HEK293 (cell line): ENCODE data around the gene CCDC141.

Source experiments
- CTCF ChIA-PET: fragments of 350-600 bp; formaldehyde crosslinking; extraction: SDS; loops from one replicate; lab custom pipeline; 2021; ENCODE audit warnings: antibody characterized with exemption; lab: Yijun Ruan, JAX
- POLR2A ChIA-PET: fragments of 300-600 bp; formaldehyde crosslinking; extraction: SDS; loops from one replicate; lab custom pipeline; 2020; ENCODE audit warnings: antibody characterized with exemption, inconsistent platforms; lab: Yijun Ruan, JAX
- H3K27ac ChIP-seq: fragments of 200-500 bp; sonication (Bioruptor generic); 2 replicates; pipeline ENCODE4 v1.5.1; 2014; ENCODE audit warnings: low read depth, low read length, control low read depth, inconsistent platforms; ENCODE audit errors: extremely low read depth
- H3K36me3 ChIP-seq, 2 experiments: fragments of 200-500 bp in 1 of 2; sonication (Bioruptor generic) in 1 of 2; 1 replicate in 1 of 2; 2 replicates in 1 of 2; pipeline ENCODE4 v1.5.1; 2014 to 2017; ENCODE audit warnings: inconsistent platforms in 2 of 2, low read length in 2 of 2; ENCODE audit not compliant: control insufficient read depth in 2 of 2, insufficient read depth in 1 of 2
- H3K4me1 ChIP-seq: fragments of 200-500 bp; sonication (Bioruptor generic); 2 replicates; pipeline ENCODE4 v1.5.1; 2014; ENCODE audit warnings: mild to moderate bottlenecking, low read length, inconsistent platforms; ENCODE audit not compliant: control insufficient read depth, insufficient read depth
- H3K4me3 ChIP-seq: 2 replicates; pipeline ENCODE4 v1.5.1; 2011; ENCODE audit warnings: low read depth, mild to moderate bottlenecking, control low read depth, low read length, moderate library complexity
- H3K9me3 ChIP-seq: fragments of 200-500 bp; sonication (Bioruptor generic); 2 replicates; pipeline ENCODE4 v1.5.1; 2014; ENCODE audit warnings: low read depth, low read length, inconsistent platforms; ENCODE audit not compliant: control insufficient read depth, insufficient read depth
- ELK4 ChIP-seq: IDR thresholded peaks from 2 replicates; pipeline ENCODE4 v1.6.1; 2011; ENCODE audit warnings: mild to moderate bottlenecking, low read depth, low read length, borderline replicate concordance
- MYNN ChIP-seq: fragments of 450-650 bp; formaldehyde crosslinking; IDR thresholded peaks from 2 replicates; pipeline ENCODE4 v1.5.1; 2016; ENCODE audit warnings: missing biosample characterization, missing genetic modification characterization, borderline replicate concordance
- ZBTB17 ChIP-seq: fragments of 450-650 bp; formaldehyde crosslinking; IDR thresholded peaks from 2 replicates; pipeline ENCODE4 v1.5.1; 2016; ENCODE audit warnings: missing biosample characterization, missing genetic modification characterization
- ZNF10 ChIP-seq: fragments of 450-650 bp; formaldehyde crosslinking; IDR thresholded peaks from 2 replicates; pipeline ENCODE4 v1.5.1; 2017; ENCODE audit warnings: missing biosample characterization, missing genetic modification characterization
- ZNF121 ChIP-seq: fragments of 450-650 bp; formaldehyde crosslinking; IDR thresholded peaks from 2 replicates; pipeline ENCODE4 v1.5.1; 2016; ENCODE audit warnings: missing biosample characterization, missing genetic modification characterization
- ZNF19 ChIP-seq: fragments of 450-650 bp; formaldehyde crosslinking; IDR thresholded peaks from 2 replicates; pipeline ENCODE4; 2016; ENCODE audit warnings: missing biosample characterization, missing genetic modification characterization, low read depth
- ZNF211 ChIP-seq: fragments of 450-650 bp; formaldehyde crosslinking; IDR thresholded peaks from 2 replicates; pipeline ENCODE4 v1.5.1; 2016; ENCODE audit warnings: low read depth, missing biosample characterization, missing genetic modification characterization
- ZNF23 ChIP-seq: fragments of 450-650 bp; formaldehyde crosslinking; IDR thresholded peaks from 2 replicates; pipeline ENCODE4 v1.5.1; 2016; ENCODE audit warnings: missing biosample characterization, missing genetic modification characterization, borderline replicate concordance
- ZNF239 ChIP-seq: fragments of 450-650 bp; formaldehyde crosslinking; IDR thresholded peaks from 2 replicates; pipeline ENCODE4 v1.5.1; 2016; ENCODE audit warnings: missing biosample characterization, missing genetic modification characterization
- ZNF292 ChIP-seq: fragments of 450-650 bp; formaldehyde crosslinking; IDR thresholded peaks from 2 replicates; pipeline ENCODE4 v1.5.1; 2016; ENCODE audit warnings: low read depth, missing biosample characterization, missing genetic modification characterization, borderline replicate concordance
- ZNF335 ChIP-seq: fragments of 450-650 bp; formaldehyde crosslinking; conservative IDR thresholded peaks from 2 replicates; pipeline ENCODE4 v1.5.1; 2016; ENCODE audit warnings: missing biosample characterization, missing genetic modification characterization
- ZNF37A ChIP-seq: fragments of 450-650 bp; IDR thresholded peaks from 2 replicates; pipeline ENCODE4 v1.5.1; 2018; ENCODE audit warnings: missing biosample characterization, missing genetic modification characterization
- ZNF426 ChIP-seq: fragments of 450-650 bp; formaldehyde crosslinking; IDR thresholded peaks from 2 replicates; pipeline ENCODE4 v1.5.1; 2017; ENCODE audit warnings: missing biosample characterization, missing genetic modification characterization, mild to moderate bottlenecking, inconsistent platforms, moderate library complexity
- ZNF549 ChIP-seq: fragments of 450-650 bp; IDR thresholded peaks from 2 replicates; pipeline ENCODE4 v1.5.1; 2018; ENCODE audit warnings: missing biosample characterization, missing genetic modification characterization, mild to moderate bottlenecking, inconsistent platforms, moderate library complexity
- ZNF660 ChIP-seq: fragments of 450-650 bp; IDR thresholded peaks from 2 replicates; pipeline ENCODE4 v1.5.1; 2018; ENCODE audit warnings: missing biosample characterization, mild to moderate bottlenecking, missing genetic modification characterization
- ZNF677 ChIP-seq: fragments of 450-650 bp; IDR thresholded peaks from 2 replicates; pipeline ENCODE4 v1.5.0; 2018; ENCODE audit warnings: missing biosample characterization, mild to moderate bottlenecking, missing genetic modification characterization, moderate library complexity
- ZNF768 ChIP-seq: fragments of 450-650 bp; formaldehyde crosslinking; IDR thresholded peaks from 2 replicates; pipeline ENCODE4 v1.5.1; 2018; ENCODE audit warnings: missing biosample characterization, mild to moderate bottlenecking, missing genetic modification characterization
- ZNF792 ChIP-seq: fragments of 450-650 bp; formaldehyde crosslinking; IDR thresholded peaks from 2 replicates; pipeline ENCODE4 v1.5.1; 2016; ENCODE audit warnings: missing biosample characterization, missing genetic modification characterization
- ZNF843 ChIP-seq: fragments of 450-650 bp; formaldehyde crosslinking; IDR thresholded peaks from 2 replicates; pipeline ENCODE4 v1.5.1; 2016; ENCODE audit warnings: missing biosample characterization, missing genetic modification characterization
- TF ChIP-seq, protein P1 (sequence below): fragments of 450-650 bp; IDR thresholded peaks from 2 replicates; pipeline ENCODE4 v1.5.1; 2018; ENCODE audit warnings: missing biosample characterization, missing genetic modification characterization
- TF ChIP-seq, protein P2 (sequence below): fragments of 450-650 bp; formaldehyde crosslinking; IDR thresholded peaks from 2 replicates; pipeline ENCODE4 v1.5.1; 2016; ENCODE audit warnings: missing biosample characterization, missing genetic modification characterization, low read depth

CCDC141 gene

DNA sequence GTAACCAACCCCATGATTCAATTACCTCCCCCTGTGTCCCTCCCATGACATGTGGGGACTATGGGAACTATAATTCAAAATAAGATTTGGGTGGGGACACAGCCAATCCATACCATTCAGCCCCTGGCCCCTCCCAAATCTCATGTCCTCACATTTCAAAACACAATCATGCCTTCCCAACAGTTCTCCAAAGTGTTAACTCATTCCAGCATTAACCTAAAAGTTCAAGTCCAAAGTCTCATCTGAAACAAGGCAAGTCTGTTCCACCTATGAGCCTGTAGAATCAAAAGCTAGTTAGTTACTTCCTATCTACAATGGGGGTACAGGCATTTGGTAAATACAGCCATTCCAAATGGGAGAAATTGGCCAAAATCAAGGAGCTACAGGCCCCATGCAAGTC is 32.0 kb upstream of the CCDC141 start:
- ChIA-PET CTCF (no interaction called here), POLR2A (no interaction called here)
- no peaks in the 10 kb centered on the region for H3K36me3 ChIP-seq

DNA sequence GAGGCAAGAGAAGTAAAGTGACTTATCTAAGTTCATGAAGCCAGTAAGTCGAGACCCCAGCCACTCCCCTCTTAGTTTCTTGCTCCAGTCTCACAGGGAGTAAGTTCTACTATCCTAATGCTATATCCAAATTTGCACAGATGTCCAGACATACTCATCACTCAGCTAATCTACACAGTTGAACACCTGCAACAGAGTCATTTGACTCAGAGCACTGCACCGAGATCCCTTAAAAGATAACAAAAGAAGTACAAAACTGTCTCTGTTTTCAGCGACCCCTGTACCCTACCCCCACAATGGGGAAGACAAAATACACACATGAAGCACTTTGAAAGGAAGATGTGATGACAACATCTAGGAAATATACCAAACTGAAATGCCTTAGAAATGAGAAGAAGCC is 22.6 kb upstream of the CCDC141 start:
- no peaks in the 10 kb centered on the region for H3K4me1 ChIP-seq
- H3K4me3 ChIP-seq, result no peak overlapping the region
- no peaks in the 10 kb centered on the region for H3K36me3 ChIP-seq
- H3K9me3 ChIP-seq, result no peaks in the 10 kb centered on the region
- POLR2A ChIA-PET, result no interaction called here
- no peak overlapping the region for H3K27ac ChIP-seq
- TF ChIP-seq ZNF37A (tag by site-specific recombination), result no peak
- no peak for TF ChIP-seq ZNF426 (tag by site-specific recombination)
- TF ChIP-seq, protein P1, sequence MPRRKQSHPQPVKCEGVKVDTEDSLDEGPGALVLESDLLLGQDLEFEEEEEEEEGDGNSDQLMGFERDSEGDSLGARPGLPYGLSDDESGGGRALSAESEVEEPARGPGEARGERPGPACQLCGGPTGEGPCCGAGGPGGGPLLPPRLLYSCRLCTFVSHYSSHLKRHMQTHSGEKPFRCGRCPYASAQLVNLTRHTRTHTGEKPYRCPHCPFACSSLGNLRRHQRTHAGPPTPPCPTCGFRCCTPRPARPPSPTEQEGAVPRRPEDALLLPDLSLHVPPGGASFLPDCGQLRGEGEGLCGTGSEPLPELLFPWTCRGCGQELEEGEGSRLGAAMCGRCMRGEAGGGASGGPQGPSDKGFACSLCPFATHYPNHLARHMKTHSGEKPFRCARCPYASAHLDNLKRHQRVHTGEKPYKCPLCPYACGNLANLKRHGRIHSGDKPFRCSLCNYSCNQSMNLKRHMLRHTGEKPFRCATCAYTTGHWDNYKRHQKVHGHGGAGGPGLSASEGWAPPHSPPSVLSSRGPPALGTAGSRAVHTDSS (tag by site-specific recombination), result no peak
- no peak for TF ChIP-seq ZNF10 (tag by site-specific recombination)
- TF ChIP-seq ZNF19, result no peak
- TF ChIP-seq ZNF660, result no peak
- TF ChIP-seq ZNF549 (tag by site-specific recombination), result no peak
- TF ChIP-seq, protein P2, sequence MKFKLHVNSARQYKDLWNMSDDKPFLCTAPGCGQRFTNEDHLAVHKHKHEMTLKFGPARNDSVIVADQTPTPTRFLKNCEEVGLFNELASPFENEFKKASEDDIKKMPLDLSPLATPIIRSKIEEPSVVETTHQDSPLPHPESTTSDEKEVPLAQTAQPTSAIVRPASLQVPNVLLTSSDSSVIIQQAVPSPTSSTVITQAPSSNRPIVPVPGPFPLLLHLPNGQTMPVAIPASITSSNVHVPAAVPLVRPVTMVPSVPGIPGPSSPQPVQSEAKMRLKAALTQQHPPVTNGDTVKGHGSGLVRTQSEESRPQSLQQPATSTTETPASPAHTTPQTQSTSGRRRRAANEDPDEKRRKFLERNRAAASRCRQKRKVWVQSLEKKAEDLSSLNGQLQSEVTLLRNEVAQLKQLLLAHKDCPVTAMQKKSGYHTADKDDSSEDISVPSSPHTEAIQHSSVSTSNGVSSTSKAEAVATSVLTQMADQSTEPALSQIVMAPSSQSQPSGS (tag by site-specific recombination), result no peak
- no peak for TF ChIP-seq ZNF211 (tag by site-specific recombination)
- CTCF ChIA-PET, result no interaction called here

More for the DNA sequence above, 32.0 kb upstream of the CCDC141 start:
- TF ChIP-seq ZNF37A (tag by site-specific recombination), result no peak
- TF ChIP-seq ZNF768 (tag by site-specific recombination), result no peak
- no peak for TF ChIP-seq ZNF843
- TF ChIP-seq ZNF335, result no peak
- no peak for TF ChIP-seq MYNN (tag by site-specific recombination)
- TF ChIP-seq ZNF239 (tag by site-specific recombination), result no peak
- TF ChIP-seq ZNF792 (tag by site-specific recombination), result no peak
- TF ChIP-seq ZNF292 (tag by site-specific recombination), result no peak
- no peak for TF ChIP-seq ZNF23 (tag by site-specific recombination)
- no peak for TF ChIP-seq ZNF677 (tag by site-specific recombination)
- TF ChIP-seq ZNF121 (tag by site-specific recombination), result no peak
- no peak for TF ChIP-seq ELK4
- no peak for TF ChIP-seq ZBTB17 (tag by site-specific recombination)
- TF ChIP-seq, all 188 proteins: peak for 0
- Histone ChIP-seq H3K27ac (no peak overlapping the region), H3K9me3 (no peaks in the 10 kb centered on the region), H3K4me3 (no peak overlapping the region), H3K4me1 (no peaks in the 10 kb centered on the region)
